LNCaP clone FGC (cell line): ENCODE measurements around the gene OSBPL2.

ENCODE experiments used
- DNase-seq: peaks from one replicate; pipeline ENCODE4 v3.0.0-alpha.2; 2011; ENCODE audit warnings: low read depth
- H3K4me3 ChIP-seq: 2 replicates; pipeline ENCODE4 v1.5.1; 2011; ENCODE audit warnings: mild to moderate bottlenecking, low read depth, low read length, control low read depth
- CTCF ChIP-seq: IDR thresholded peaks from 2 replicates; pipeline ENCODE4 v1.5.1; 2012; ENCODE audit warnings: mild to moderate bottlenecking; ENCODE audit not compliant: control insufficient read depth, insufficient read depth; ENCODE audit errors: extremely low read depth

Gene OSBPL2

GRCh38 chr20:62317167-62317655, 78.9 kb downstream of the OSBPL2 start:
- no peak for DNase-seq
- TF ChIP-seq CTCF, result no peak
- H3K4me3 ChIP-seq, result no peak overlapping the region

GRCh38 chr20:62318400-62319345, 80.4 kb downstream of the OSBPL2 start:
- TF ChIP-seq CTCF, result no peak
- DNase-seq, result no peak
- H3K4me3 ChIP-seq, result no peak overlapping the region

GRCh38 chr20:62319346-62319909, 81.1 kb downstream of the OSBPL2 start:
- TF ChIP-seq CTCF, result no peak
- no peak for DNase-seq

GRCh38 chr20:62320581-62321354, 82.4 kb downstream of the OSBPL2 start:
- DNase-seq, result no peak
- H3K4me3 ChIP-seq, result no peak overlapping the region
- TF ChIP-seq CTCF, result no peak

More at GRCh38 chr20:62319346-62319909, 81.1 kb downstream of the OSBPL2 start:
- no peak overlapping the region for H3K4me3 ChIP-seq

GRCh38 chr20:62321521-62321948, 83.2 kb downstream of the OSBPL2 start:
- TF ChIP-seq CTCF, result no peak
- DNase-seq, result no peak

GRCh38 chr20:62321975-62322374, 83.7 kb downstream of the OSBPL2 start:
- DNase-seq, result no peak
- no peak for TF ChIP-seq CTCF
- no peak overlapping the region for H3K4me3 ChIP-seq

More at GRCh38 chr20:62321521-62321948, 83.2 kb downstream of the OSBPL2 start:
- no peak overlapping the region for H3K4me3 ChIP-seq
